Left forelimb (tissue), 1 donor: ENCODE results near the gene KAT6B.

Experiments
- DNase-seq: peaks from one replicate; pipeline ENCODE4 v3.0.0-alpha.2; 2018; ENCODE audit warnings: low spot score

KAT6B gene

DNA sequence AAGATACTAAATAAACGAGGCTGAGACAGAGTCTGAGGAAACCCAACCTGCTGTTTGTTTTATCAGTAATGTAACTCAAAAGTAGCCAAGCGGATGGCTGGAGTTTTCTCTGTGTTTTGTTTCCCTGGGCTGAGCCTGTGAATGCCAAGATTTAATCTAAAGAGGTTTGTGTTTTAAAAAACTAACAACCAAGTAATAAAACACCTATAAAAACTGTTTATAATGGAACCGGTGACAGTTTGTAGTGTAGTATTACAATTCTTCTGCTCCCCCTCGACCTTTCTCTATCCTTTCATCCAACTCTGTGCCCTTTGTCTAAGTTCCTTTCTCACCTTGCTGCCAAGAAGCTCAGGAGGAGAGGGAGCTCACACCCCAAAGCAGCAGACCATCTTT lies 2.6 kb upstream of the KAT6B start:
- DNase-seq = no peak

DNA sequence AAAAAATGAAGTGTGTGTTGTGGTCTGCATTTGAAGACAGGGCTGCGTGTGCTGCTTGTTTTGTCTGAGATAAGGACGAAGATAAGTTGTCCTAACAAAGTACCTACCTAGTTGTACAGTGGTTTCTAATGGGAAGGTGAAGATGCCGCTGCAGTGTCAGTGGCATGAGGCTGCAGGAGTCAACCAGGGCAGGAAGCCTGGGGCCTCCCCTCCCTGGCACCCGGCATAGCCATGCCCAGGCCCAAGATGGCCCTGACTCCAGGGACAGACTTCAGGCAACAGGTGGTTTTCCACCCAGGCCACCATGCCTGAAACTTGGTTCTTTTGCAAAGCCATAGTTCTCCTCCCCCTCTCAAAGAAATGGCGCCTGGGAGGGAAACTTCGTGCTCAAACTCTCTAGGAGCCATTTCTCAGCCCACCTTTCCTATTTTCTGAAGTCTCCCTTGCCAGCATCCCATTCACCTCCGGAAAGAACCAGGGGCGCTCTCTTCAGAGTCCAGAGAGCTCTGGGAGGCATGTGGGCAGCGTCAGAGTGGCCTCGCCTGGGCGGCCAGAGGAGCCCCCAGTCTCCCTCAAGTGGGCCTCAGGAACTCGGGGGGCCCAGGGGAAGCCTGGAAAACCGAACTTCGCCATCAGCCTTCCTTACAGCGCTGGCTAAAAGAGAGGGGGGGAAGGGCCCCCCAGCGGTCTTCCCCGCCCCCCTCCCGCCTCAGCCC lies 2.1 kb upstream of the KAT6B start:
- no peak for DNase-seq

DNA sequence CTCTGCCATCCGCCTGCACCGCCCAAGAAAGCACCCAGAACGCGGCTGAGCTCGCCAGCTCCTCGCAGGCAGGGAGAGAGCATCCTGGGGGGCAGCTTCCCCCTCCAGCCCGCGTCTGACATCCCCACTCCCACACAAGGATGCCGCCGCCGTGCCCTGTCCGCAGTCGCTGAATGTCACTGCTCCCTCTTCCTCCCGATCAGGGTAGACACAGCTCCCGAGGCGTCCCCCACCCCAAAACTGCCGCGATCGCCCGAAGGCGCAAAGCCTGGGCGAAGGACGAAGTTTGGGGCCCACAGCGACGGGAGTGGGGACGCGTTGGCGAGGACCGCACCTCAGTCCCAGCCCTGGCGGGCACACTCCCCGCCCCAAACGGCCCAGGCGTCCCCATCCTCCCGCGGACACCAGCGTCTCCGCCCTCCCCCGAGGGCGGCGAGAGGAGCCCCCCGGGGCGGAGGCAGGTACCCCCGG lies 1.5 kb upstream of the KAT6B start:
- peak; percentile 74 for DNase-seq

DNA sequence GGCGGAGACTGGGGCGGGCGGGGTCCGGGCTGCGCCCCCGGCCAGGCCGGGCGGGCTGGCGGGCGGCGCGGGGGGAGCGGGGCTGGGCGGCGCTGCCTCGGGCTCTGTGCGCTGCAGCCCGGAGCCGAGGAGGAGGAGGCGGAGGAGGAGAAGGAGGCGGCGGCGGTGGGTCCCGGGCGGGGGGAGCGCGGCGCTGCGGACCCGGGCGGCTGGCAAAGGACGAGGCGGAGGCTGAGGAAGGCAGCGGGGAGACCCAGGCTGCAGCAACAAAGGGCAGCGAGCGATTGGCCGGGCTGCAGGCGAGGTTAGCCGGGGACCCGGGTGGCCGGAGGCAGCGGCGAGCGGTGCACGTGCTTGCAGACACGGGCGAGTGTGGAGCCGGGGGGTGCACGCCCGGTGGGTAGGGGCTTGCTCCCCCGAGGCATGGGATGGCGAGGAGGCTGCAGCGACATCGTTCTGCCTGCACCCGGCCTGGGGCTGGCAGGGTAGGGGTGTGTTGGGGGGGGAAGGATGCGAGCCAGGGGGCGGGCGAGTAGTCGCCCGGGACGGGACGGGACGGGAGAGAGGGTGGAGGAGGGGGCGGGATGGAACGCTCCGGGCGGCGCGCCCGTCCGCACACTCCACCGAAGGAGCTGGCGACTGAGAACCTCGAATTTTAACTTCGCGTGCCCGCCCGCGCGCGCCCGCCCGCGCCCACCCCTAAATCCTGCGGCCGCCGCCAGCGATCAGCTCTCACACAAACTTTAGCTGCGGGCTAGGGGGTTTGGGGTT lies 844 bp upstream of the KAT6B start:
- DNase-seq = no peak

DNA sequence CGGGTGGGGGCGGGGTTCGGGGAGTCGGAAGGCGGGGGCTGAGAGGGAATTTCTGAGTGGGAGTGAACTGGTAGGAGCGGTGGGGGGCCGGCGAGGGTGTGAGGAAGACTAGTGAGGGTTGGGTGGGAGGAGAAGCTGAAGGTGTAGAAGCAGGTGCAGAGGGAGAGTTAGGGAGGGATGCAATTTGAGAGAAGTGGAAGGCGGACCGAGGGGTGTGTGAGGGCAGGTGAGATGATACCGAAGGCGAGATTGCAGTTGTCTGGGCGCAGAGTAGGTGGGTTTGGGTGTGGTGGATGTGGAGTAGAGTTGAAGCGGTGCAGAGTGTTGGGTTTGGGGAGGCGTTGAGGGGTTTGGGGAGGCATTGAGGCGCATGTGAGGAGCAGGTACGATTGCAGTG lies 643 bp downstream of the KAT6B start:
- no peak for DNase-seq

DNA sequence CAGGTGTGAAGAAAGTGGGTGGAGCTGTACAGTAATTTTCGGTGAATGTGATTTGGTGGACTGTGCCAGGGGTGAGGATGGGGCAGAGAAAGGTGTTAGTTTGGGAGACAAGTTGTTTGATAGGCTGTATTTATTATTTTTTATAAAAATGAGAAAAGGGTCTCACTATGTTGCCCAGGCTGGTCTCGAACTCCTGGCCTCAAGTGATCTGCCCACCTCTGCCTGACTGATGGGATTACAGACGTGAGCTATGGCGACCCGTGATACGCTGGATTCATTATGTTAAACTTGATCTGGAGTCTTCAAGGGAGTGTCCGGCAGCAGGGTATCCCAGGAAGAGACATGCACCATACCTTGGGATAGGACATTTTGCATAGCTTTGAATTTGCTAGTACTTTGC lies 1.3 kb downstream of the KAT6B start:
- no peak for DNase-seq

DNA sequence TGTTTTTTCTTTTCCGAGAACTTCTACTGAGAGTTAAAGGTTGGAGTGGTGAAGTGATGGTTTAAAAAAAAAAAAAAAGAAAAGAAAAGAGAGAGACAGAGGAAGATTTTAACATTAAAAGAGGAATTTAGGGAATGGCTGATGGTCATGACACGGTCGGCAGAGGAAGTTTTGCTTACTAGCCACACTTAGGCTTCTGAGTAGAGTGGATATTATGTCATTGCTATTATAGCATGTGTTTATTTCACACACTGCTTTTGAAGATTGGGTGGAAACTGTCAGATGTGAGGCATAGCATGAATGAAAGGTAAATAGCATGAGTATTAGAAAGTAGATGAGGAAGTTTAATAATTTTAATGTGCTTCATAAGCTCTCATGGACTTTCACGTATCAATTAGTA lies 2.5 kb downstream of the KAT6B start:
- DNase-seq = no peak

DNA sequence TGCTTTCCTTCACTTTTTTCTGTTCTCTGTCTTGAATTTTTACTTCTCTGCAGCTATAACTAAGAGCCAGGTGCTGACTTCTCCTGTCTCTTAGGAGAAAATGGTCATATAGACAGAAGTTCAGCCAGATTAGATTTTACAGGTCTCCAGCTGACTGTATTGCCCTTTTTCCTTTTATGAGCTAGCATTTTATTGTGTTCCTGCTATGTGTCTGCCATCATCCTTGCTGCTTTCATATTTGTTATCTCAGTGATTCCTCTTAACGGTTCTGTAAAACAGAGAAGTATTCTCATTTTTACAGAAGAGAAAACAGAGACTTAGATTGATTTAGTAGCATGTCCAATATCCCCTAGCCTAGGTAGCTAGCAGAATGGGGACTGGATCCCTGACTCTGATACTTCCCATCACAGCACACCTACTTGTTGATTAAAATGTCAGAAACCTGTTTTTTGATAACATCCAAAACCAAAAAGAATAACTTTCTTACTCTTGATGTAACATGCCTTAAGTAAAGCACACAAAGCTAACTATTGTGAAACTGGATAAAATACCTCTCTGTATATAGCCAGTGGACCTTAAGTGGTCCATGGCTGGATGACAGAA lies 5.2 kb downstream of the KAT6B start:
- no peak for DNase-seq

DNA sequence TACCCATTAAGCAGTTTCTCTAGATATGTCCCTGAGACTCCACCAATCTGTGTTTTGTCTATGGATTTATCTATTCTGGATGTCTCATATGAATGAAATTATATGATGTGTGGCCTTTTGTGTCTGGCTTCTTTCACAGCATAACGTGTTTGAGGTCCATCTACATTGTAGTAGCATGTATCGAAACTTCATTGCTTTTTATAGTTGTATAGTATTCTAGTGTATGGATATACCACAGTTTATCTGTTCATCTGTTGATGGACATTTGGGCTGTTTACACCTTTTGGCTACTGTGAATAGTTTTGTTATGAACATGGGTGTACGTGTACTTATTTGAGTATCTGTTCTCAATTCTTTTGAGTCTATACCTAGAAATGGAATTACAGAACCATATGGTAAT lies 9.6 kb downstream of the KAT6B start:
- DNase-seq = no peak

DNA sequence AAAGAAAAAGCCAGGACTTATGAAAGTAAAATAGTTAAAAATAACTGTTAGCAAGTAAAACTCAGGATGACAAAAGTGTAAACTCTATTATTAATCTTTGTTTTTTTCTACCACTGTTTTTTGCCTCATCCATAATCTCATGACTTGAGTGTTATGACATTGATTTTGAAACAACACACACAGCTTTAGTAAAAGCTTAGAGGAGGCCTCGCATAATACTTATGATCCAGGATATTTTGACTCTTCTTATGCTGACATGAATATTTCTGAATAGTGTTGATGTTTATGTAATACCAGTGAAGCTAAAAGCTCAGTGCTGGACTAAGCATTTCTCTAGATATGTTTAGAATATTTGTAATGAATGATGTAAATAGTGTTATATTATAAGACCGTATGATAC lies 10.5 kb downstream of the KAT6B start:
- DNase-seq = no peak

DNA sequence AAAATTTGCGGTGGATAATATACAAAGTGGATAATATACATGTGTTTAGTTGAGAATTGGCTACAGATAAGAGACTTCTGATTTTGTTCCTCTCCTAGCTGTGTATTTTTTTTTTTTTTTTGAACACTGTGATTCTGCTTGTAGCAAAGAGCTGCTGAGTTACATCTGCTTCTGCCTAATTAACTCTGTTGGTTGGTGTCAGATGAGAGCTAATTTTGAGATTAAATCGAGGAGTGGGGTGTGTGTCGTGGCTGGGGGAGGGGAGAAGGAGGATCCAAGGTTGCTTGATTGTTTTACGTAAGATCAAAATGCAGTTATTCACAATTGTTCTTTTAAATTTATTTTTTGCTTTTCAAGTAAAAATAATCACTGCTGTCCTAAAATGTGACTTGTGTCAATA lies 11.3 kb downstream of the KAT6B start:
- no peak for DNase-seq

DNA sequence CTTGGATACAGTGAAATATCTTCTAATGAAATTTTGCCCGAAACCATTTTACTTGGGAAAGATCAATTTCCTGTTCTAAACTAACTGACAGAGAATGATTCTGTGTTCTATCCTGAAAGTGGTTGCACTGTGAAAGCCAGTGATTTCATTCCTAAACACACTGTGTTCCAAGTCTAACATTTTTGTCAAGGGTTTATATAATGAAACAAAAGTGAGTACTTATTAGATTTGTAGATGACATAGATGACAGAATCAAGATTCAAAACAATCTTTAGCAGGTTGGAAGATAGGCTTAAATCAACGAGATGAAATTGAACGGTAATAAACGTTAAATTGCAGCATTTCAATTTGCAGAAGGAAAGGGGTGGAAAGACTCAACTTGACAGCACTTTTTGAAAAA lies 13.3 kb downstream of the KAT6B start:
- no peak for DNase-seq

DNA sequence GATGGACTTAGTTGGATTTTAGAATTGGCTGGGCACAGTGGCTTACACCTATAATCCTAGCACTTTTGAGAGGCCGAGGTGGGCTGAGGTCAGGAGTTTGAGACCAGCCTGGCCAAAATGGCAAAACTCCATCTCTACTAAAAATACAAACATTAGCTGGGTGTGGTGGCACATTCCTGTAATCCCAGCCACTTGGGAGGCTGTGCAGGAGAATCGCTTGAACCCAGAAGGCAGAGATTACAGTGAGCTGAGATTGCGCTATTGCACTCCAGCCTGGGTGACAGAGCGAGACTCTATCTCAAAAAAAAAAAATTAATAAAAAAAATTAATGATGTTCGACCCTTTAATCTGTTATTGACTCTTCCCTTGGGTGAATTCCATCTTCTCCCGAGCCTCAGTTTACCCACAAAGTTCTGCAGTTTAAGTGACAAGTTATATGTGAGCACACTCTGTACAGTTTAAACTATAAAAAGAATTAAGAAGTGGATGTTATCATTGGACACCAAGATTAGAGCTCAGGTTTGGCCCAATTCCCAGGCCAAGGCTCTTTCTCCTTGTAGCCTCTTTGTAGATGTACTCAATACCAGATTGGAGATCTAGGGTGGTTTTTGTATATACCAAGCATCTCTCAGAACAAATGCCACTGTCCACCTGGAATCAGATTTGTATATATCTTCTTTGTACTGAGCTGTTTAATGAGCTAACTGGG lies 15.0 kb downstream of the KAT6B start:
- DNase-seq = no peak

DNA sequence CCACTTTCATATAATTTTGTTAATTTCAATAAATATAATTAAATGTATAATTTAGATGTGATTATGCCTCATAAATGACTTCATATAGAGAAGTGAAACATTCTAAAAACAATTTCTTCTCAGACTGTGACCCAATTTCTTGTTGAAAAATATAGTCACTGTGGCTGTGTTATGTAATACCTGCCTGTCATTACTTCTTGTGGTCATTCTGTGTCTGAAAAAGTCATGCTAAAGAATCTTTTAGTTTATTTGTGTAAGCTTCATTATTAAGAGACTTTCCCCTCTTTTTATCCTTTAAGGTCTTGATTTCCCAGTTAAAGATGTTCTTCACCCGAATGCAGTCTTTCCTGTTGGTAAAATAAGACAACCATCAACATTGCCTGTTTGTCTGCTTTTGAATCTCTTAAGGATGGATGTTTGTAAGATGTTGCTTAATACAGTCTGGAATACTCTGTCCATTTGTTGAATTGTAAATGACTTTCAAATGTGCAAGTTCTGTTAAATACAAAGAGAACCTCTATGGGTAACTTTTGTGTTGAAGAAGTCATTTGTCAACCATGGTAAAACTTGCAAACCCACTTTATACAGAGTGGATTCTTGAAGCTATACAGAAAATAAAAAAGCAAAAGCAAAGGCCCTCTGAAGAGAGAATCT lies 16.0 kb downstream of the KAT6B start:
- no peak for DNase-seq

DNA sequence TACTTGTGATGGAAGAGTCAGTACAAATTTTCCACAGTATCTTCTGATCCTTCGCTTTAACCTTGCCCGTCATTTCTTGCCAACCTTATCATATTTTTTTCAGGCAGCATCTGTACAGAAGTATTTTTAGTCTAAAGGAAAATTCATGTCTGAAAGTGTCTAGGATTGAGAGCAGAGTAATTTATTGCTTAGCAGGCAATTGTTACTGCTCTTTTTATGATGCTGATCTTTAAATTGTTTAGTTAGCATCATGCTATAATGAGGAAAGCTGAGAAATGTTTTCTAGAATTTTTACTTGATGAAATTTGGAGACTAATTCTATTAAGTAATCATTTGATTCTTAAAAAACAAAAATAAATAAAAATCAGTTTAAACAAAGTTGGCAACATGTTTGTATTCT lies 20.6 kb downstream of the KAT6B start:
- no peak for DNase-seq

DNA sequence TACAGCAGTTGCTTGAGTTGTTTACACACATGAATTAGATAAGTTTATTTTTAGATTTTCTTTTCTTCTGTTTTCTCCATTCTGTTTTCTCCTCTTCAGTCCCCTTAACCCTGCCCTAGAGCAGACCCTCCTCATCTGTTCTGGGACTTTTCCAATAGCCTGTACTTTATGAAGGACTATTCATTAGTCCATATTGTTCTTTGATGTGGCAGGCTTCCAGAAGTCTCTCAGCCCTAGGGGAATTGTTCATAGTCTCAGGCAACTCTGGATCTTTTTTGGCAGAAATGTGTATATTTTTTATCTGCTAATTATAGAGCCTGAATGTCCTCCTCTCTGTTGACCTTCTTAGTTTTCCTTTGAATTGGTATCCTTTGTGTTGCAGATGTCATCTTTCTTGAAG lies 25.4 kb downstream of the KAT6B start:
- no peak for DNase-seq

DNA sequence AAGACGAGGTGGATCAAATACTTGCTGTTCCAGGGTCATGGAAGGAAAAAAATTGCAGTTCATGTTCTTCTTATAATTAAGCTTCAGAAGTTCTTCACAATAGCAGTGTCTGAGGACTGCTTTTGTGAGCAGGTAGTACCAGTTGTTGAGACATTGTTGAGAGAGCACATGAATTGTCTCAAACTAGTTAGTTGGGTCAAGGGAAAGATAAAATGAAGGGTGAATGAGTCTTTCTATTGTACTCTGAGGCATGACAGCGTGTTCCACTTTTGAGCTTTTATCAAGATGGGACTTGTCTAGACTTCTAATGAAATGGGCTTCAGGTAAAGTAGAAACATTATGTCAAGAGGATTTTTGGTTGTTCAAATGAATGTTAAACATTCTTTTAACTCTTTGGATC lies 26.0 kb downstream of the KAT6B start:
- no peak for DNase-seq

DNA sequence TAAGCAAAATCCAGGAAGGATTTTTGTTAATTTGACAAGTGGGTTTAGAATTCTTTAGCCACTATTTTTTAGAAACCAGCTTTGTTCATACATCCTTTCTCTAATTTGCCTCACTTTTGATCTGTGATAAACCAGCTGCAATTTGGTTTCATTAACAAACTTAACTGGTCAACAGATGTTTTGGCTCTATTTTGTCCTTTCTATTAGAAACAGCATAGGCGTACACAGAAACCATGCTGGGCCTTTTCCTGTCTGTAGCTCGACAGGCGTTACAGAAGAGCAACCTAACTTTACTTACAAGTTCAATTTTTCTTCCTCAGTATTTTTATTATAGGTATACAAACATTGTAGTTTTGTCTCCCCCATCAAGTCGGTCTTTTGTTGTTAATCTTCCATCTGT lies 28.2 kb downstream of the KAT6B start:
- no peak for DNase-seq

DNA sequence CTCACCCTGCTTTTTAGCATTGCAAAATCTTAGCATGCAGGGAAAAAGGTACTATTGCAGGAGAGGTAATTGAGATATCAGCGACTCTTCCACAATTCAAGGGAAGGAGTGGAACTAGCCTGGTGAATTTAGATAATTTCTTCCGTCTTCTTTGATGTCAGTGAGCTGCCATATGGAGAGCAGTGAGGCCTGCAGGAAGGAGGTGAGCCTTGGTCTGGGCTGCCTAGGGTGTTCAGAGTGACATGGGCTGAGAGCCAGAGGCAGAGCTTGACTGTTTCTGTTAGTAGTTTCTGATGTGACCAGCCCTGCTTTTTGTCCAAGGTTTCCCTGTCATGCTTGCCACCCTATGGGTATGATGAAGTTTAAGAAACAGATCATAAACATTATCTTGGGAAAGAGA lies 28.6 kb downstream of the KAT6B start:
- DNase-seq = no peak

DNA sequence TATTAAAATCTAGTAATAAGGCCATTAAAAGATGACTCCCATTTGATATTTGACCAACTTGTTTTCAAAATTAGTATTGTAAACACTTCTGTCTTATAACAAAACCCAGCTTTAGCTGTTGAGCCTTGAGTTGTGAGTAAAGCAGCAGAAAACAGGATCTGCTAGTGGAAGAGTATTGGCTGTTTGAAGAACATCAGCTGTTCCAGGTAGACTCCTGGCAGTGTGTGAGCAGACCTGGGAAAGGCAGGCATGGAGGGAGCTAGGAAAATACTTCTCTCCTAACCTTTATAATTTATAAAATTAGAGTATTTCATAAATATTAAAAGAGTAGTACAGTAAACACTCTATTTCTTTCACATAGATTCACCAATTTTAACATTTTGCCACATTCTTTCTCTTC lies 29.0 kb downstream of the KAT6B start:
- DNase-seq = no peak

DNA sequence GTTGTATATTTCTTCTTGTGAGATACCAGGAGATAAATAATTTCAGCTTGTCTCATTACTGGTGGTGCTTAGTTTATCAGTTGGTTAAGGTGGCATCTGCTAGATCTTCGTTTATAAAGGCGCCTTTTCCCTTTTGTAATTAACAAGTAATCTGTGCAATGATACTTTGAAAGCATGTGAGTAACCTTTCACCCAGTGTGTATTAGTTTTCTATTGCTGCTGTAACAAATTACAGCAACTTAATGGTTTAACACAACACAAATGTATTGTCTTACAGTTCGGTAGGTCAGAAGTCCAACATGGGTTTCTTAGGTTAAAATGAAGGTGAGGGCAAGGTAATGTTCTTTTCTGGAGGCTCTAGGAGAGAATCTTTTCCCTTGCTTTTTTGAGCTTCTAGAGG lies 30.5 kb downstream of the KAT6B start:
- DNase-seq = no peak

DNA sequence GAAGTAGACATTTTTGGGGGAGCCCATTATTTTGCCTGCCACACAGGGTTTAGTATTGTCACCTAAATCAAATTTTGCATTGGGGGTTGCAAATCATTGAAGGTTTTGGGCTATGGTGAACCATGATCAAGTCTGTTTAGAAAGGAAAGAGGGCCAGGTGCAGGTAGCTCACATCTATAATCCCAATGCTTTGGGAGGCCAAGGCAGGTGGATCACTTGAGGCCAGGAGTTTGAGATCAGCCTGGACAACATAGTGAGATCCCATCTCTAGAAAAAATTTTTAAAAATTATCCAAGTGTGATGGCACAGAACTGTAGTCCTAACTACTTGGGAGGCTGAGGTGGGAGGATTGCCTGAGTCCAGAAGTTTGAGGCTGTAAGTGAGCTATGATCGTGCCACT lies 31.2 kb downstream of the KAT6B start:
- DNase-seq = no peak
